ENCODE data around the gene HDAC7. TPM values are rescaled to one million over a fixed set of nuclear protein-coding genes. Genes with fewer than 3 reads are reported as not detected.
A peak's percentile ranks its signal among the peaks of the same experiment; 100 is the strongest.

HDAC7 gene
- total and polyA plus RNA-seq, 2 experiments from 2014 or later: 19.0 to 41.2 TPM

DNA sequence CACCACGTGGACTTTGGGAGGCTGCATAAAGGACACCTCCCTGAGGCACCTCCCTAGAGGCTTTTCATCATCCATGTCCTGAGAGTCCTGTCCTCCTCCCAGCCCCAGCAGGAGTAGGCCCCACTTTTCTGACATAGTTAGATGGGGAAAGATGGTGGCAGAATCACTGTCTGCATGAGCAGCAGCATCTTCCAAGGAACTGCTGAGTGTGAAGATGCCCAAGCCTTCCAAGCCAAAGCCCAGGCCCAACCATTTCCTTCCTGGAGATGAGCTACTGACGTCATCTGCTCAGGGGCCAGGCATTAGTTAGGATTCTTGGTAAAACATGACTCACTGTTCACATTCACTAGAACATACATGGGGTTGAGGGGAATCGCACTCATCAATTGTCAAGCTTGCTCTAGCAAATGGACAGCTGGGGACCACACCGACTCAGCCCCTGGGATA, 47.8 kb upstream of the HDAC7 start:
- no peaks in the 10 kb centered on the region for H3K27me3 ChIP-seq
- no peaks in the 10 kb centered on the region for H3K9me3 ChIP-seq (ENCODE audit: low read depth)
- no peak overlapping the region for H3K4me3 ChIP-seq
- DNase-seq (ENCODE audit: low spot score): peak; percentile 40
- no peaks in the 10 kb centered on the region for H3K36me3 ChIP-seq (replicated peaks; ENCODE audit: insufficient read depth, low read depth)
- WGBS (ENCODE audit: low lambda C conversion rate, missing lambda C conversion rate): 75% methylated on average over 4 of the region's 4 CpGs
- H2AFZ ChIP-seq: no peak overlapping the region
- no peak overlapping the region for H3K4me2 ChIP-seq
- H3K9me2 ChIP-seq (replicated peaks; ENCODE audit: insufficient read depth): no peaks in the 10 kb centered on the region
- TF ChIP-seq, protein P1, sequence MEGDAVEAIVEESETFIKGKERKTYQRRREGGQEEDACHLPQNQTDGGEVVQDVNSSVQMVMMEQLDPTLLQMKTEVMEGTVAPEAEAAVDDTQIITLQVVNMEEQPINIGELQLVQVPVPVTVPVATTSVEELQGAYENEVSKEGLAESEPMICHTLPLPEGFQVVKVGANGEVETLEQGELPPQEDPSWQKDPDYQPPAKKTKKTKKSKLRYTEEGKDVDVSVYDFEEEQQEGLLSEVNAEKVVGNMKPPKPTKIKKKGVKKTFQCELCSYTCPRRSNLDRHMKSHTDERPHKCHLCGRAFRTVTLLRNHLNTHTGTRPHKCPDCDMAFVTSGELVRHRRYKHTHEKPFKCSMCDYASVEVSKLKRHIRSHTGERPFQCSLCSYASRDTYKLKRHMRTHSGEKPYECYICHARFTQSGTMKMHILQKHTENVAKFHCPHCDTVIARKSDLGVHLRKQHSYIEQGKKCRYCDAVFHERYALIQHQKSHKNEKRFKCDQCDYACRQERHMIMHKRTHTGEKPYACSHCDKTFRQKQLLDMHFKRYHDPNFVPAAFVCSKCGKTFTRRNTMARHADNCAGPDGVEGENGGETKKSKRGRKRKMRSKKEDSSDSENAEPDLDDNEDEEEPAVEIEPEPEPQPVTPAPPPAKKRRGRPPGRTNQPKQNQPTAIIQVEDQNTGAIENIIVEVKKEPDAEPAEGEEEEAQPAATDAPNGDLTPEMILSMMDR (IDR thresholded peaks at IDR 0.05; ENCODE audit: poor library complexity): no peak
- TF ChIP-seq EZH2 (IDR thresholded peaks at IDR 0.05; ENCODE audit: borderline replicate concordance) (no peak), EZH2phosphoT487 (IDR thresholded peaks at IDR 0.05; ENCODE audit: low read depth, severe bottlenecking, unreplicated experiment) (no peak)
- no peaks in the 10 kb centered on the region for H3K79me2 ChIP-seq
- no peaks in the 10 kb centered on the region for H3K4me1 ChIP-seq (ENCODE audit: insufficient read depth)
- no peaks in the 10 kb centered on the region for H4K20me1 ChIP-seq (ENCODE audit: insufficient read depth, poor library complexity, severe bottlenecking)
- no peak overlapping the region for H3K27ac ChIP-seq

DNA sequence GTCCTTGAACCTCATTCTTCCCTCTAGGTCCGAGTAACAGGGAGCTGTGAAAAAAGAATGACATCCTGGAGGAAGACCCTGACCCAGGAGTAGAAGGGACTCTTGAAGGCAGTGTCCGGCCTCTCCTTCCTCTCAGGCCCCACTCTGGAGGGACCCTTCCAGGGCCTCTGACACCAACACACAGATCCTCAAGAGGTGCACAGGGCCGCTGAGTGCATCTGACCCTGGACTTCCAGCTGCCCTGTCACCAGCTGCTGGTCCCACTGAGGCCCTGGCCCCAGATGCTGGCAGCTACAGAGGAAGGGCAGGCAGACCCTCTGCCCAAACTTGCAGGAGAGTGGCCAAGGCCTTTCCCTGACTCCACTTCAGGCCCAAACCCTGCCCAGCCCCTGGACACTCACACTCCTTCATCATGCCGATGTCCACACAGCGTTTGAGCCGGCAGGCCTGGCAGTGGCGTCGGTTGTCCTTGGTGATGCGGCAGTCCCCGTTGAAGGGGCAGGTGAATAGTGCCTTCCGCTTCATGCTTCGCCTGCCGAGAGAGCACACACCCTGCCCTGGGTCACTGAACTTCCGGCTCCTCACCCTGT, 45.0 kb upstream of the HDAC7 start:
- H3K27ac ChIP-seq: no peak overlapping the region
- H2AFZ ChIP-seq: no peak overlapping the region
- H3K9me2 ChIP-seq (replicated peaks; ENCODE audit: insufficient read depth): no peaks in the 10 kb centered on the region
- H3K36me3 ChIP-seq (replicated peaks; ENCODE audit: insufficient read depth, low read depth): no peaks in the 10 kb centered on the region
- H3K4me1 ChIP-seq (ENCODE audit: insufficient read depth): no peaks in the 10 kb centered on the region
- H4K20me1 ChIP-seq (ENCODE audit: insufficient read depth, poor library complexity, severe bottlenecking): no peaks in the 10 kb centered on the region
- TF ChIP-seq, protein P1 (IDR thresholded peaks at IDR 0.05; ENCODE audit: poor library complexity): no peak
- TF ChIP-seq EZH2 (IDR thresholded peaks at IDR 0.05; ENCODE audit: borderline replicate concordance): no peak
- TF ChIP-seq EZH2phosphoT487 (IDR thresholded peaks at IDR 0.05; ENCODE audit: low read depth, severe bottlenecking, unreplicated experiment): no peak
- no peak overlapping the region for H3K4me3 ChIP-seq
- WGBS (ENCODE audit: low lambda C conversion rate, missing lambda C conversion rate): 97% methylated on average over 14 of the region's 14 CpGs
- no peaks in the 10 kb centered on the region for H3K27me3 ChIP-seq
- no peak for DNase-seq (ENCODE audit: low spot score)
- no peak overlapping the region for H3K4me2 ChIP-seq
- no peaks in the 10 kb centered on the region for H3K79me2 ChIP-seq
- no peaks in the 10 kb centered on the region for H3K9me3 ChIP-seq (ENCODE audit: low read depth)

- Histone ChIP-seq H2AFZ (no peak overlapping the region), H3K4me2 (no peak overlapping the region), H3K4me3 (no peak overlapping the region), H3K27ac (no peak overlapping the region), H3K9me3 (ENCODE audit: low read depth) (no peaks in the 10 kb centered on the region), H3K79me2 (no peaks in the 10 kb centered on the region), H3K27me3 (no peaks in the 10 kb centered on the region), H3K36me3 (replicated peaks; ENCODE audit: insufficient read depth, low read depth) (no peaks in the 10 kb centered on the region), H3K4me1 (ENCODE audit: insufficient read depth) (no peaks in the 10 kb centered on the region), H4K20me1 (ENCODE audit: insufficient read depth, poor library complexity, severe bottlenecking) (no peaks in the 10 kb centered on the region), H3K9me2 (replicated peaks; ENCODE audit: insufficient read depth) (no peaks in the 10 kb centered on the region)
- WGBS (ENCODE audit: low lambda C conversion rate, missing lambda C conversion rate): 89% methylated on average over 6 of the region's 6 CpGs
- TF ChIP-seq EZH2phosphoT487 (IDR thresholded peaks at IDR 0.05; ENCODE audit: low read depth, severe bottlenecking, unreplicated experiment) (no peak), EZH2 (IDR thresholded peaks at IDR 0.05; ENCODE audit: borderline replicate concordance) (no peak)
- TF ChIP-seq, protein P1 (IDR thresholded peaks at IDR 0.05; ENCODE audit: poor library complexity): no peak
- no peak for DNase-seq (ENCODE audit: low spot score)
Measured at GRCh38 chr12:47863985-47864384, 44.3 kb upstream of the HDAC7 start.

Measured in hepatocyte (in vitro differentiated cells).